Panc1 (cell line): ENCODE data around the gene SHC4. TPM values are rescaled to one million over a fixed set of nuclear protein-coding genes. Genes with fewer than 3 reads are reported as not detected.

Experiments used
- ATAC-seq: fragments of 200-7000 bp; cut with Tn5 transposase; 2 replicates; pipeline ENCODE4 v1.9.1; 2020; ENCODE audit warnings: mild to moderate bottlenecking, moderate library complexity
- BruUV-seq: library from RNA; stranded (reverse); fragments of 400-500 nt; replicated peaks from 2 replicates; lab custom pipeline; 2021; lab: Mats Ljungman, UMichigan
- CTCF ChIA-PET: fragments of 300-600 bp; sonication (Branson Sonifier 250); formaldehyde crosslinking; loops from one replicate; lab custom pipeline; 2022; ENCODE audit warnings: antibody characterized with exemption; lab: Charles Lee
- POLR2A ChIA-PET: fragments of 300-600 bp; sonication (Branson Sonifier 250); formaldehyde crosslinking; loops from one replicate; lab custom pipeline; 2022; ENCODE audit warnings: antibody characterized with exemption; lab: Charles Lee
- DNase-seq: peaks from one replicate; pipeline ENCODE4 v3.0.0-alpha.2; 2010; ENCODE audit warnings: low read depth, low spot score
- H3K27ac ChIP-seq: 2 replicates; pipeline ENCODE4 v1.5.1; 2011; ENCODE audit warnings: mild to moderate bottlenecking, low read length, inconsistent platforms
- H3K27me3 ChIP-seq: fragments of 200-500 bp; sonication (Bioruptor generic); 2 replicates; pipeline ENCODE4 v1.6.0; 2014; ENCODE audit warnings: low read length, inconsistent platforms; ENCODE audit not compliant: control insufficient read depth, insufficient read depth
- H3K36me3 ChIP-seq: fragments of 200-500 bp; sonication (Bioruptor generic); 2 replicates; pipeline ENCODE4 v1.5.1; 2014; ENCODE audit warnings: inconsistent platforms, mild to moderate bottlenecking, low read length, moderate library complexity; ENCODE audit not compliant: control insufficient read depth, insufficient read depth
- H3K4me1 ChIP-seq: 2 replicates; pipeline ENCODE4 v1.5.1; 2011; ENCODE audit warnings: inconsistent platforms, mild to moderate bottlenecking, low read length, moderate library complexity; ENCODE audit not compliant: control insufficient read depth, insufficient read depth
- H3K4me3 ChIP-seq, 2 experiments: 2 replicates each; pipeline ENCODE4 v1.5.1; 2011 to 2012; ENCODE audit warnings: low read depth in 2 of 2, low read length in 2 of 2, mild to moderate bottlenecking in 2 of 2, inconsistent platforms in 1 of 2, moderate library complexity in 1 of 2
- H3K9me3 ChIP-seq: fragments of 200-500 bp; sonication (Bioruptor generic); 2 replicates; pipeline ENCODE4 v1.5.1; 2014; ENCODE audit warnings: low read depth, mild to moderate bottlenecking, inconsistent platforms, low read length, moderate library complexity; ENCODE audit not compliant: control insufficient read depth, insufficient read depth
- CTCF ChIP-seq: fragments of 450-650 bp; IDR thresholded peaks from 2 replicates; pipeline ENCODE4 v1.5.1; 2017; ENCODE audit warnings: mild to moderate bottlenecking
- POLR2AphosphoS5 ChIP-seq: IDR thresholded peaks from 2 replicates; pipeline ENCODE4 v1.6.1; 2012; ENCODE audit warnings: mild to moderate bottlenecking, low read depth, low read length, moderate library complexity
- REST ChIP-seq, 2 experiments: IDR thresholded peaks; 2 replicates each; pipeline ENCODE4 v1.6.1; 2011 to 2012; ENCODE audit warnings: low read depth in 2 of 2, control low read depth in 1 of 2, low read length in 1 of 2, mild to moderate bottlenecking in 1 of 2, moderate library complexity in 1 of 2; ENCODE audit not compliant: insufficient read depth in 1 of 2
- SIN3A ChIP-seq: IDR thresholded peaks from 2 replicates; pipeline ENCODE4 v1.6.1; 2012; ENCODE audit warnings: low read depth, mild to moderate bottlenecking, low read length, moderate library complexity, borderline replicate concordance; ENCODE audit not compliant: insufficient read depth
- TCF7L2 ChIP-seq: IDR thresholded peaks from 2 replicates; pipeline ENCODE4 v1.6.1; 2011; ENCODE audit warnings: mild to moderate bottlenecking, low read depth, low read length, inconsistent platforms
- in situ Hi-C: cut with HindIII; loops from 2 replicates; pipeline ENCODE4 v1.10.0; 2016; ENCODE audit warnings: low sequenced_read_pairs, low pct_unique_long_range_greater_than_20kb
- intact Hi-C: fragments of 100-400 bp; cut with micrococcal nuclease; formaldehyde crosslinking; loops from one replicate; pipeline ENCODE4 v1.10.0; 2022; ENCODE audit not compliant: unreplicated experiment
- total RNA-seq: library from RNA; stranded (reverse); gene quantifications from one replicate; pipeline ENCODE4 v1.2.1, GENCODE V29; 2021; ENCODE audit not compliant: unreplicated experiment

Gene SHC4
- total RNA-seq, 1 experiment from 2014 or later, result 0.10 TPM

GRCh38 chr15:48905847-48906246 lies 57.9 kb downstream of the SHC4 start:
- CTCF ChIA-PET, result no interaction called here
- BruUV-seq, result no TSS peak
- intact Hi-C loops, result no loop called here

GRCh38 chr15:48905216-48905615 lies 58.5 kb downstream of the SHC4 start:
- BruUV-seq, result no TSS peak
- Histone ChIP-seq H3K4me1 (no peaks in the 10 kb centered on the region), H3K36me3 (no peaks in the 10 kb centered on the region), H3K9me3 (no peaks in the 10 kb centered on the region), H3K4me3 (no peak overlapping the region), H3K27me3 (no peaks in the 10 kb centered on the region), H3K27ac (no peak overlapping the region)
- CTCF ChIA-PET, result no interaction called here
- in situ Hi-C loops (no loop called here), intact Hi-C loops (no loop called here)
- TF ChIP-seq REST (IDR thresholded peaks at IDR 0.05; ENCODE audit: insufficient read depth in 1 of 2, low read depth in 2 of 2, low read length in 1 of 2) (no peak), CTCF (no peak), SIN3A (no peak), POLR2AphosphoS5 (no peak), TCF7L2 (no peak)
- ATAC-seq (no peak), DNase-seq (no peak)
- POLR2A ChIA-PET, result no interaction called here

More at GRCh38 chr15:48905847-48906246, 57.9 kb downstream of the SHC4 start:
- H3K36me3 ChIP-seq, result no peaks in the 10 kb centered on the region
- H3K27ac ChIP-seq, result no peak overlapping the region
- DNase-seq (no peak), ATAC-seq (no peak)
- H3K27me3 ChIP-seq, result no peaks in the 10 kb centered on the region
- H3K9me3 ChIP-seq, result no peaks in the 10 kb centered on the region
- H3K4me1 ChIP-seq, result no peaks in the 10 kb centered on the region
- no peak for TF ChIP-seq CTCF
- no peak for TF ChIP-seq SIN3A
- TF ChIP-seq REST (IDR thresholded peaks at IDR 0.05; ENCODE audit: insufficient read depth in 1 of 2, low read depth in 2 of 2, low read length in 1 of 2), result no peak
- no peak for TF ChIP-seq TCF7L2
- TF ChIP-seq POLR2AphosphoS5, result no peak
- H3K4me3 ChIP-seq, result no peak overlapping the region
- POLR2A ChIA-PET, result no interaction called here
- in situ Hi-C loops, result no loop called here
